T-cell (primary cell): ENCODE results near the gene ADAP1. TPM values are rescaled to one million over a fixed set of nuclear protein-coding genes. Genes with fewer than 3 reads are reported as not detected.

Experiments used
- ATAC-seq, 4 experiments: fragments of 200-7000 bp in 3 of 4; fragments of 150-1000 bp in 1 of 4; cut with Tn5 transposase; replicated peaks in 1 of 4; 1 replicate in 3 of 4; 2 replicates in 1 of 4; pipeline ENCODE4 v1.10.0; 2021; ENCODE audit warnings: moderate library complexity in 3 of 4, mild to moderate bottlenecking in 2 of 4, moderate number of reproducible peaks in 1 of 4
- CTCF ChIA-PET, 2 donors: fragments of 300-600 bp; sonication (Branson Sonifier 250); formaldehyde crosslinking; loops; one replicate each; lab custom pipeline; 2022; ENCODE audit warnings: antibody characterized with exemption in 2 of 2; lab: Charles Lee
- POLR2A ChIA-PET, 2 donors: fragments of 300-600 bp; sonication (Branson Sonifier 250); formaldehyde crosslinking; loops; one replicate each; lab custom pipeline; 2022; ENCODE audit warnings: antibody characterized with exemption in 2 of 2; lab: Charles Lee
- DNase-seq, 35 experiments: peaks; one replicate each; pipeline versions ENCODE4 v3.0.0 to v3.0.0-alpha.2; 2013 to 2023
- H3K27ac ChIP-seq: one replicate; pipeline ENCODE4 v1.5.1; 2013; ENCODE audit warnings: low read length
- H3K27me3 ChIP-seq, 2 experiments: replicated peaks in 1 of 2; 1 replicate in 1 of 2; 2 replicates in 1 of 2; pipeline versions ENCODE4 v1.6.1 to v1.7.0; 2013; ENCODE audit warnings: low read length in 1 of 2, mixed read lengths in 1 of 2; ENCODE audit not compliant: control insufficient read depth in 2 of 2, insufficient read depth in 2 of 2; ENCODE audit errors: extremely low read depth in 1 of 2
- H3K36me3 ChIP-seq, 2 donors: 1 replicate in 1 of 2; 2 replicates in 1 of 2; pipeline versions ENCODE4 v1.6.1 to v1.7.0; 2013; ENCODE audit warnings: low read length in 1 of 2; ENCODE audit not compliant: control insufficient read depth in 2 of 2, insufficient read depth in 1 of 2; ENCODE audit errors: extremely low read depth in 1 of 2
- H3K4me1 ChIP-seq, 2 experiments: 1 replicate in 1 of 2; 2 replicates in 1 of 2; pipeline versions ENCODE4 v1.6.1 to v1.7.0; 2013; ENCODE audit warnings: low read length in 2 of 2, mixed read lengths in 1 of 2; ENCODE audit not compliant: insufficient read depth in 2 of 2, control insufficient read depth in 1 of 2; ENCODE audit errors: extremely low read depth in 1 of 2
- H3K4me3 ChIP-seq, 2 donors: 1 replicate in 1 of 2; 2 replicates in 1 of 2; pipeline versions ENCODE4 v1.5.1 to v1.7.0; 2013; ENCODE audit warnings: mild to moderate bottlenecking in 2 of 2, low read length in 1 of 2, moderate library complexity in 1 of 2; ENCODE audit not compliant: control insufficient read depth in 1 of 2; ENCODE audit errors: extremely low read depth in 1 of 2
- H3K9me3 ChIP-seq: 2 replicates; pipeline ENCODE4 v1.7.0; 2013
- H3K27ac Mint-ChIP-seq, 2 donors: one replicate each; pipeline ENCODE4 v1.8.0; 2020 to 2021; ENCODE audit warnings: mild to moderate bottlenecking in 2 of 2, mixed read lengths in 2 of 2
- H3K27me3 Mint-ChIP-seq, 2 donors: one replicate each; pipeline ENCODE4 v1.8.0; 2021 to 2022; ENCODE audit warnings: mixed read lengths in 2 of 2
- H3K36me3 Mint-ChIP-seq: one replicate; pipeline ENCODE4 v1.8.0; 2021; ENCODE audit warnings: mixed read lengths
- H3K4me1 Mint-ChIP-seq, 3 donors: one replicate each; pipeline ENCODE4 v1.8.0; 2020 to 2022; ENCODE audit warnings: mixed read lengths in 3 of 3, mild to moderate bottlenecking in 1 of 3
- H3K4me3 Mint-ChIP-seq, 3 donors: one replicate each; pipeline ENCODE4 v1.8.0; 2020 to 2022; ENCODE audit warnings: mild to moderate bottlenecking in 3 of 3, mixed read lengths in 3 of 3, moderate library complexity in 3 of 3
- H3K9me3 Mint-ChIP-seq, 3 donors: one replicate each; pipeline ENCODE4 v1.8.0; 2020 to 2022; ENCODE audit warnings: mixed read lengths in 3 of 3
- WGBS: methylation state at CpG from one replicate; pipeline ENCODE4 v1.1.5; 2013; ENCODE audit warnings: missing lambda C conversion rate; ENCODE audit not compliant: insufficient coverage; 5-methylcytosine and 5-hydroxymethylcytosine counted together
- total RNA-seq, 35 experiments: library from RNA in 6 of 35; stranded (reverse) in 6 of 35; fragments of 120-200 nt in 1 of 35; gene quantifications; one replicate each; pipeline versions ENCODE4 v1.2.1 to v1.2.4 and lab custom pipeline; 2013 to 2026

The ADAP1 gene
- total RNA-seq, 5 donors from 2014 or later (not counting 1 experiment from before 2014, with no cell fraction given) = 10.6 to 26.9 (median 23.5) TPM

GRCh38 chr7:881441-882234 lies 72.8 kb downstream of the ADAP1 start:
- no peak for DNase-seq
- H3K36me3 Mint-ChIP-seq = peaks cover 15% of the 10 kb centered on the region
- H3K4me3 Mint-ChIP-seq = no peak overlapping the region
- ATAC-seq = no peak
- ChIA-PET POLR2A (no interaction called here), CTCF (no interaction called here)
- H3K4me3 ChIP-seq = no peak overlapping the region
- H3K9me3 ChIP-seq = no peaks in the 10 kb centered on the region
- H3K4me1 Mint-ChIP-seq = peaks cover 25 to 48% (median 48%) of the 10 kb centered on the region in 3 donors
- H3K27ac Mint-ChIP-seq = no peak overlapping the region
- H3K9me3 Mint-ChIP-seq = no peaks in the 10 kb centered on the region
- H3K4me1 ChIP-seq = peaks cover 3 to 77% of the 10 kb centered on the region in 2 experiments
- peaks cover 3 to 15% of the 10 kb centered on the region in 2 donors for H3K36me3 ChIP-seq
- H3K27me3 Mint-ChIP-seq = no peaks in the 10 kb centered on the region
- no peaks in the 10 kb centered on the region for H3K27me3 ChIP-seq
- 92% methylated on average over 8 of the region's 20 CpGs for WGBS
- H3K27ac ChIP-seq = no peak overlapping the region

- 92% methylated on average over 15 of the region's 15 CpGs for WGBS
- no peak overlapping the region for H3K27ac ChIP-seq
- no peaks in the 10 kb centered on the region for H3K9me3 ChIP-seq
- peaks cover 3 to 74% of the 10 kb centered on the region in 2 experiments for H3K4me1 ChIP-seq
- Mint-ChIP-seq H3K27me3 (no peaks in the 10 kb centered on the region), H3K36me3 (peaks cover 15% of the 10 kb centered on the region), H3K4me3 (no peak overlapping the region), H3K27ac (no peak overlapping the region), H3K9me3 (no peaks in the 10 kb centered on the region), H3K4me1 (peaks cover 25 to 48% (median 48%) of the 10 kb centered on the region in 3 donors)
- no peak overlapping the region for H3K4me3 ChIP-seq
- DNase-seq (no peak), ATAC-seq (no peak)
- no peaks in the 10 kb centered on the region for H3K27me3 ChIP-seq
- CTCF ChIA-PET = no interaction called here
- POLR2A ChIA-PET = interaction anchor here in 1 of 2 donors (0.5 kb wide), 1 partner anchor 20 kb away, joined by 4 read pairs; no protein-coding TSS in a partner anchor
- H3K36me3 ChIP-seq = peaks cover 3 to 9% of the 10 kb centered on the region in 2 donors
These were observed 74.0 kb downstream of the ADAP1 start for GRCh38 chr7:880450-880849.

GRCh38 chr7:879706-880105 lies 74.8 kb downstream of the ADAP1 start:
- peaks cover 25 to 45% (median 43%) of the 10 kb centered on the region in 3 donors for H3K4me1 Mint-ChIP-seq

GRCh38 chr7:879093-879492 lies 75.4 kb downstream of the ADAP1 start:
- Histone ChIP-seq H3K9me3 (no peaks in the 10 kb centered on the region), H3K27ac (no peak overlapping the region), H3K27me3 (no peaks in the 10 kb centered on the region), H3K36me3 (peaks cover 3 to 8% of the 10 kb centered on the region in 2 donors), H3K4me1 (peaks cover 3 to 63% of the 10 kb centered on the region in 2 experiments), H3K4me3 (no peak overlapping the region)
- CTCF ChIA-PET = interaction anchor here in 1 of 2 donors (0.7 kb wide), 1 partner anchor 558 kb away, joined by 3 read pairs; no protein-coding TSS in a partner anchor
- 95% methylated on average over 15 of the region's 15 CpGs for WGBS
- POLR2A ChIA-PET = no interaction called here
- ATAC-seq (no peak), DNase-seq (no peak)
- peaks cover 25 to 41% (median 39%) of the 10 kb centered on the region in 3 donors for H3K4me1 Mint-ChIP-seq
- peak overlapping the region; percentile 65 to 94 (median 67) for H3K4me3 Mint-ChIP-seq
- H3K9me3 Mint-ChIP-seq = no peaks in the 10 kb centered on the region
- peak overlapping the region in 1 of 2 donors; percentile 76 for H3K27ac Mint-ChIP-seq
- no peaks in the 10 kb centered on the region for H3K27me3 Mint-ChIP-seq
- H3K36me3 Mint-ChIP-seq = peaks cover 15% of the 10 kb centered on the region

More at GRCh38 chr7:879706-880105, 74.8 kb downstream of the ADAP1 start:
- H3K27ac ChIP-seq = no peak overlapping the region
- Mint-ChIP-seq H3K36me3 (peaks cover 15% of the 10 kb centered on the region), H3K9me3 (no peaks in the 10 kb centered on the region), H3K4me3 (peak overlapping the region in 1 of 3 donors; percentile 67), H3K27me3 (no peaks in the 10 kb centered on the region), H3K27ac (no peak overlapping the region)
- WGBS = 92% methylated on average over 9 of the region's 14 CpGs
- peaks cover 3 to 9% of the 10 kb centered on the region in 2 donors for H3K36me3 ChIP-seq
- H3K4me3 ChIP-seq = no peak overlapping the region
- no peak for ATAC-seq
- peaks cover 3 to 69% of the 10 kb centered on the region in 2 experiments for H3K4me1 ChIP-seq
- CTCF ChIA-PET = no interaction called here
- POLR2A ChIA-PET = interaction anchor here in 1 of 2 donors (0.5 kb wide), 2 partner anchors 21 to 95 kb away, joined by 4 read pairs; no protein-coding TSS in a partner anchor
- H3K27me3 ChIP-seq = no peaks in the 10 kb centered on the region
- H3K9me3 ChIP-seq = no peaks in the 10 kb centered on the region
- no peak for DNase-seq

- 33% methylated on average over 30 of the region's 47 CpGs for WGBS
- CTCF ChIA-PET = no interaction called here
- Histone ChIP-seq H3K36me3 (peaks cover 0 to 11% of the 10 kb centered on the region in 2 donors), H3K27ac (peak overlapping the region; percentile 85), H3K4me1 (peaks cover 8 to 57% of the 10 kb centered on the region in 2 experiments), H3K27me3 (no peaks in the 10 kb centered on the region), H3K9me3 (no peaks in the 10 kb centered on the region), H3K4me3 (peak overlapping the region; percentile 57 to 88)
- Mint-ChIP-seq H3K4me3 (peak overlapping the region; percentile 87 to 94 (median 87)), H3K27me3 (no peaks in the 10 kb centered on the region), H3K9me3 (no peaks in the 10 kb centered on the region), H3K36me3 (peaks cover 23% of the 10 kb centered on the region), H3K4me1 (peaks cover 29 to 47% (median 43%) of the 10 kb centered on the region in 3 donors), H3K27ac (peak overlapping the region; percentile 83 to 84)
- POLR2A ChIA-PET = no interaction called here
- no peak for ATAC-seq
- peak in 2 of 35 experiments; percentile 8 to 20 for DNase-seq
These were observed 76.9 kb downstream of the ADAP1 start for GRCh38 chr7:877312-878232.

GRCh38 chr7:876972-877311 lies 77.5 kb downstream of the ADAP1 start:
- no peak for DNase-seq
- Histone ChIP-seq H3K27ac (peak overlapping the region; percentile 85), H3K27me3 (no peaks in the 10 kb centered on the region), H3K9me3 (no peaks in the 10 kb centered on the region), H3K4me3 (peak overlapping the region; percentile 57 to 88), H3K4me1 (peaks cover 8 to 53% of the 10 kb centered on the region in 2 experiments), H3K36me3 (peaks cover 0 to 15% of the 10 kb centered on the region in 2 donors)
- ChIA-PET CTCF (no interaction called here), POLR2A (no interaction called here)
- H3K27ac Mint-ChIP-seq = peak overlapping the region; percentile 83 to 84
- no peaks in the 10 kb centered on the region for H3K9me3 Mint-ChIP-seq
- peak overlapping the region; percentile 87 to 94 (median 87) for H3K4me3 Mint-ChIP-seq
- no peak for ATAC-seq
- no peaks in the 10 kb centered on the region for H3K27me3 Mint-ChIP-seq
- H3K4me1 Mint-ChIP-seq = peaks cover 29 to 43% (median 41%) of the 10 kb centered on the region in 3 donors
- WGBS = under 1% methylated on average over 22 of the region's 26 CpGs
- H3K36me3 Mint-ChIP-seq = peaks cover 27% of the 10 kb centered on the region
